Prostate gland (tissue), 2 donors: Measurements from ENCODE around the gene PRR15. TPM values are rescaled to one million over a fixed set of nuclear protein-coding genes. Genes with fewer than 3 reads are reported as not detected.
"Not testable (repeated sequence)": the region's sequence is repeated elsewhere in the genome, so short reads cannot be mapped to it uniquely, and the experiment has no call there.

Experiments
- DNase-seq: peaks from one replicate; pipeline ENCODE4 v3.0.0-alpha.2; 2019; ENCODE audit warnings: low spot score
- H3K27ac ChIP-seq, 2 donors: fragments of 200-600 bp; sonication (generic); 2 replicates each; pipeline ENCODE4 v1.5.1; 2017 to 2019
- H3K27me3 ChIP-seq: fragments of 200-600 bp; sonication (generic); replicated peaks from 2 replicates; pipeline ENCODE4 v1.5.1; 2019; ENCODE audit not compliant: insufficient read depth
- H3K36me3 ChIP-seq, 2 donors: fragments of 200-600 bp; sonication (generic); 1 replicate in 1 of 2; 2 replicates in 1 of 2; pipeline versions ENCODE4 v1.5.1 to v1.8.1; 2017 to 2019
- H3K4me1 ChIP-seq: fragments of 200-600 bp; sonication (generic); replicated peaks from 2 replicates; pipeline ENCODE4 v1.5.1; 2019
- H3K4me3 ChIP-seq, 2 donors: fragments of 200-600 bp; sonication (generic); 2 replicates each; pipeline ENCODE4 v1.5.1; 2017 to 2019
- H3K9me3 ChIP-seq: fragments of 200-600 bp; sonication (generic); 2 replicates; pipeline ENCODE4 v1.5.1; 2017
- POLR2A ChIP-seq: fragments of 450-650 bp; IDR thresholded peaks from one replicate; pipeline ENCODE4 v1.6.1; 2016; ENCODE audit warnings: antibody characterized with exemption, mild to moderate bottlenecking
- POLR2AphosphoS5 ChIP-seq: sonication (generic); formaldehyde crosslinking; IDR thresholded peaks from one replicate; pipeline ENCODE4 v1.6.1; 2017; ENCODE audit warnings: antibody characterized with exemption
- WGBS: methylation state at CpG from one replicate; pipeline ENCODE4 v1.1.5; 2018; 5-methylcytosine and 5-hydroxymethylcytosine counted together
- intact Hi-C: fragments of 100-400 bp; cut with DNase I; formaldehyde crosslinking; loops from one replicate; pipeline ENCODE4 v1.14.2; 2022
- total RNA-seq, 2 donors: library from RNA; depleted of rRNA; stranded (reverse); fragments of >200 nt; gene quantifications; one replicate each; pipeline ENCODE4 v1.1.0, GENCODE V29; 2016
- TF ChIP-seq, protein P1 (sequence below), 4 experiments: fragments of 200-600 bp in 2 of 4; fragments of 450-650 bp in 2 of 4; sonication (generic) in 2 of 4; IDR thresholded peaks; 1 replicate in 3 of 4; 2 replicates in 1 of 4; pipeline ENCODE4 v1.5.1; 2016 to 2019; ENCODE audit warnings: antibody characterized with exemption in 4 of 4, mild to moderate bottlenecking in 2 of 4, moderate library complexity in 2 of 4

PRR15 gene
- total RNA-seq, 2 donors from 2014 or later: 4.6 to 7.7 TPM

DNA sequence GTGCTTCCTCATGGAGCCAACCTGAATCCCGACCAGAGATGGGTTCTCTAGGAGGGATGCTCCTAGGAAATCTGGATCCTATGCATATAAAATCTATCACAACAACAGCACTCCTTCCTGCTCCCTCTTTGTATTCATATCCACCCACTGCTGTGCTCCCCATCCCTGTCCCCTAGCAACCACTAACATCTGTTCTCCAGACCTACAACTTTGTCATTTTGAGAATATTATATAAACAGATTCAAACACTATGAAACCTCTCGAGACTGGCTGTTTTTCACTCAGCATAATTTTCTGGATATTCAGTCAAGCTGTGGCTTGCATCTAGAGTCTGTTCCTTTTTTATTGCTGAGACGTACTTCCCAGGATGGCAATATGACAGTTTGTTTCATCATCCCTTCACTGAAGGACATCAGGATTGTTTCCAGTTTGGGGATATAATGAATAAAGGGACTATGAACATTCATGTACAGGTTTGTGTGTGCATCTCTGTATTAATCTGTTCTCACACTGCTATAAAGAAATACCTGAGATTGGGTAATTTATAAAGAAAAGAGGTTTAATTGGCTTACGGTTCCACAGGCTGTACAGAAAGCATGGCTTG lies 36.0 kb upstream of the PRR15 start:
- TF ChIP-seq POLR2AphosphoS5 (no peak), POLR2A (no peak)
- TF ChIP-seq, protein P1, sequence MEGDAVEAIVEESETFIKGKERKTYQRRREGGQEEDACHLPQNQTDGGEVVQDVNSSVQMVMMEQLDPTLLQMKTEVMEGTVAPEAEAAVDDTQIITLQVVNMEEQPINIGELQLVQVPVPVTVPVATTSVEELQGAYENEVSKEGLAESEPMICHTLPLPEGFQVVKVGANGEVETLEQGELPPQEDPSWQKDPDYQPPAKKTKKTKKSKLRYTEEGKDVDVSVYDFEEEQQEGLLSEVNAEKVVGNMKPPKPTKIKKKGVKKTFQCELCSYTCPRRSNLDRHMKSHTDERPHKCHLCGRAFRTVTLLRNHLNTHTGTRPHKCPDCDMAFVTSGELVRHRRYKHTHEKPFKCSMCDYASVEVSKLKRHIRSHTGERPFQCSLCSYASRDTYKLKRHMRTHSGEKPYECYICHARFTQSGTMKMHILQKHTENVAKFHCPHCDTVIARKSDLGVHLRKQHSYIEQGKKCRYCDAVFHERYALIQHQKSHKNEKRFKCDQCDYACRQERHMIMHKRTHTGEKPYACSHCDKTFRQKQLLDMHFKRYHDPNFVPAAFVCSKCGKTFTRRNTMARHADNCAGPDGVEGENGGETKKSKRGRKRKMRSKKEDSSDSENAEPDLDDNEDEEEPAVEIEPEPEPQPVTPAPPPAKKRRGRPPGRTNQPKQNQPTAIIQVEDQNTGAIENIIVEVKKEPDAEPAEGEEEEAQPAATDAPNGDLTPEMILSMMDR (IDR thresholded peaks at IDR 0.05): no peak
- intact Hi-C loops: no loop called here
- no peaks in the 10 kb centered on the region for H3K36me3 ChIP-seq
- H3K27me3 ChIP-seq: no peaks in the 10 kb centered on the region
- no peaks in the 10 kb centered on the region for H3K9me3 ChIP-seq
- H3K27ac ChIP-seq: no peak overlapping the region
- no peak overlapping the region for H3K4me3 ChIP-seq
- H3K4me1 ChIP-seq: no peaks in the 10 kb centered on the region
- WGBS: 88% methylated on average over 4 of the region's 4 CpGs
- no peak for DNase-seq

DNA sequence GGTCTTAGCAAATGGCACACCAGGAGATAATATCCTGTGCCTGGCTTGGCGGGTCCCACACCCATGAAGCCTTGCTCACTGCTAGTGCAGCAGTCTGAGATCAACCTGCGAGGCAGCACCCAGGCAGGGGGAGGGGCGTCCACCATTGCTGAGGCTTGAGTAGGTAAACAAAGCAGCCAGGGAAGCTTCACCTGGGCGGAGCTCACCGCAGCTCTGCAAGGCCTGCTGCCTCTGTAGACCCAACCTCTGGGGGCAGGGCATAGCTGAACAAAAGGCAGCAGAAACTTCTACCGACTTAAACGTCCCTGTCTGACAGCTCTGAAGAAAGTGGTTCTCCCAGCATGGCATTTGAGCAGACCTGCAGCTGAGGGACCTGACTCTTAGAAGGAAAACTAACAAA lies 35.1 kb upstream of the PRR15 start:
- H3K9me3 ChIP-seq, intact Hi-C loops, H3K4me1 ChIP-seq, DNase-seq, H3K27me3 ChIP-seq, H3K4me3 ChIP-seq, H3K27ac ChIP-seq, H3K36me3 ChIP-seq: not testable (repeated sequence)
- WGBS: 69% methylated on average over 6 of the region's 7 CpGs

DNA sequence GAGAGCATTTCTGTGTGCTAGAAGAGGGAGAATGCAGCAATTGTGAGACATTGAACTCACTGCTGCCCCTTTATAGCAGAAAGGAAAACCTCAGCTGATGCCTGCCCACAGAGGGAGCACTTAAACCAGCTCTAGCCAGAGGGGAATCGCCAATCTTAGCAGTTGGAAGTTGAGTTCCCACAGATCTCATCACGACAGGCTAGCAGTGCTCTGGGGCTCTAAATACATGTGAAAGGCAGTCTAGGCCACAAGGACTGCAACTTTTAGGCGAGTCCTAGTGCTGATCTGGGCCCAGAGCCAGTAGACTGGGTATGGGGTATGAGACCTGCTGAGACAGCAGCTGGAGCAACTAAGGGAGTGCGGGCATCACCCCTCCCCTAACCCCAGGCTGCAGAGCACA lies 25.2 kb upstream of the PRR15 start:
- Histone ChIP-seq H3K4me1 (no peaks in the 10 kb centered on the region), H3K4me3 (no peak overlapping the region), H3K36me3 (no peaks in the 10 kb centered on the region), H3K9me3 (no peaks in the 10 kb centered on the region), H3K27me3 (no peaks in the 10 kb centered on the region), H3K27ac (no peak overlapping the region)
- intact Hi-C loops: no loop called here
- DNase-seq: no peak
- TF ChIP-seq POLR2AphosphoS5: no peak
- TF ChIP-seq, protein P1 (IDR thresholded peaks at IDR 0.05): no peak
- no peak for TF ChIP-seq POLR2A
- 70% methylated on average over 4 of the region's 4 CpGs for WGBS

DNA sequence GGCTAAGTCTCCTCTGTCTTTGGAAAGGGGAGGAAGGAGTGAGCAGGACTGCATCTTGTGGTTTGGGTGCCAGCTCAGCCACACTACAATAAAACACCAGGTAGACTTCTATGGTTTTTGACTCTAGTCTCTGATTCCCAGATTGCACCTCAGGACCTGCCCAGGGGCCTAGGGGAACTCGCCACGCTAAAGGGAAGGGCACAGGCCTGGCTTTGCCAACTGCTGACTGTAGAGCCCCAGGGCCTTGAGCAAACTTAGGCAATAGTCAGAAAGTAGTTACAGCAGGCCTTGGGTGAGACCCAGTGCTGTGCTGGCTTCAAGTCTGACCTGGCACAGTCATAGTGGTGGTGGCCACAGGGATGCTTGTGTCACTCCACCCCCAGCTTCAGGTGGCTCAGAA lies 24.2 kb upstream of the PRR15 start:
- DNase-seq: no peak
- Histone ChIP-seq H3K27me3 (no peaks in the 10 kb centered on the region), H3K9me3 (no peaks in the 10 kb centered on the region), H3K4me1 (no peaks in the 10 kb centered on the region), H3K36me3 (no peaks in the 10 kb centered on the region), H3K4me3 (no peak overlapping the region), H3K27ac (no peak overlapping the region)
- intact Hi-C loops: no loop called here
- no peak for TF ChIP-seq POLR2A
- TF ChIP-seq, protein P1 (IDR thresholded peaks at IDR 0.05): no peak
- WGBS: 69% methylated on average over 2 of the region's 2 CpGs

DNA sequence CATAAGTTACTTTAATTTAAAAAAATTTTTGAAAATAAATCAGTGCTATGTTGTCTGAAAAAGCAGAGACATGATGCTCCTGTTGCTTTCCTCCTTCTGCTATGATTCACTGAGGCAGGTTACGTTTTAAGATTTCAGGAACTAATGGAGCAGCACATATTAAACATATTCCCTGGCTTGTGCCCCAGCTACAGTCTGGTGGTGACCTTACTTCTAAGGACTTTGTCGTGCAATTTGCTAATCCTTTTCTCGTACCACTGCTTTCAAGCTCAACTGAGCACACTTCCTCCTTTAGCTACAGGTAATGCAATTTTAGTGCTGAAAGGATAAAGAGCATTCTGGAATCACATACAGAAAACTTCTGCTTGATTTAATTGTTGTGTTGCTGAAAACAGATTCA lies 16.2 kb upstream of the PRR15 start:
- intact Hi-C loops: no loop called here
- Histone ChIP-seq H3K27me3 (no peaks in the 10 kb centered on the region), H3K36me3 (no peaks in the 10 kb centered on the region), H3K9me3 (no peaks in the 10 kb centered on the region), H3K27ac (no peak overlapping the region), H3K4me1 (no peaks in the 10 kb centered on the region), H3K4me3 (no peak overlapping the region)
- no peak for DNase-seq
- TF ChIP-seq, protein P1 (IDR thresholded peaks at IDR 0.05): no peak
- TF ChIP-seq POLR2AphosphoS5: no peak
- TF ChIP-seq POLR2A: no peak
- WGBS: 50% methylated on average over 3 of the region's 3 CpGs
